ENCODE results near the gene AHSG. TPM values are rescaled to one million over a fixed set of nuclear protein-coding genes. Genes with fewer than 3 reads are reported as not detected.

The AHSG gene
- total RNA-seq, 2 experiments from 2014 or later: not detected

- H3K36me3 Mint-ChIP-seq (ENCODE audit: low read depth): no peaks in the 10 kb centered on the region
- no peak overlapping the region for H3K27ac Mint-ChIP-seq
- ATAC-seq (ENCODE audit: poor library complexity) (no peak), DNase-seq (no peak)
- H3K36me3 ChIP-seq (ENCODE audit: insufficient read depth, low read length): no peaks in the 10 kb centered on the region
- POLR2A ChIA-PET: no interaction called here
- CTCF ChIA-PET: interaction anchor here (1.1 kb wide), 1 partner anchor 16 kb away, joined by 3 read pairs; no protein-coding TSS in a partner anchor
- H3K4me3 Mint-ChIP-seq: no peak overlapping the region
- H3K4me1 ChIP-seq (ENCODE audit: insufficient read depth, low read length): no peaks in the 10 kb centered on the region
- no peak for TF ChIP-seq CTCF (IDR thresholded peaks at IDR 0.05)
- H3K27me3 Mint-ChIP-seq: no peaks in the 10 kb centered on the region
- intact Hi-C loops (cut with DNase I, micrococcal nuclease): no loop called here
- H3K4me3 ChIP-seq (ENCODE audit: low read length): no peak overlapping the region
- H3K27ac ChIP-seq (ENCODE audit: low read depth in 1 of 2, low read length in 2 of 2): no peak overlapping the region
- no peaks in the 10 kb centered on the region for H3K27me3 ChIP-seq (ENCODE audit: control insufficient read depth in 1 of 2, insufficient read depth in 2 of 2, low read length in 2 of 2)
- H3K9me3 Mint-ChIP-seq: no peaks in the 10 kb centered on the region
- no peaks in the 10 kb centered on the region for H3K9me3 ChIP-seq (ENCODE audit: control insufficient read depth in 1 of 2, insufficient read depth in 1 of 2, low read length in 2 of 2)
- H3K4me1 Mint-ChIP-seq (ENCODE audit: low read depth): no peaks in the 10 kb centered on the region
Measured at GRCh38 chr3:186599142-186599784, 13.6 kb upstream of the AHSG start.

- intact Hi-C loops (cut with DNase I, micrococcal nuclease): no loop called here
- Mint-ChIP-seq H3K4me3 (no peak overlapping the region), H3K27me3 (no peaks in the 10 kb centered on the region), H3K36me3 (ENCODE audit: low read depth) (no peaks in the 10 kb centered on the region), H3K27ac (no peak overlapping the region), H3K4me1 (ENCODE audit: low read depth) (no peaks in the 10 kb centered on the region), H3K9me3 (no peaks in the 10 kb centered on the region)
- no peak overlapping the region for H3K4me3 ChIP-seq (ENCODE audit: low read length)
- H3K27ac ChIP-seq (ENCODE audit: low read depth in 1 of 2, low read length in 2 of 2): no peak overlapping the region
- ChIA-PET CTCF (interaction anchor here (1.1 kb wide), 1 partner anchor 15 kb away, joined by 3 read pairs; no protein-coding TSS in a partner anchor), POLR2A (no interaction called here)
- no peaks in the 10 kb centered on the region for H3K4me1 ChIP-seq (ENCODE audit: insufficient read depth, low read length)
- ATAC-seq (ENCODE audit: poor library complexity) (no peak), DNase-seq (no peak)
- H3K9me3 ChIP-seq (ENCODE audit: control insufficient read depth in 1 of 2, insufficient read depth in 1 of 2, low read length in 2 of 2): no peaks in the 10 kb centered on the region
- no peaks in the 10 kb centered on the region for H3K27me3 ChIP-seq (ENCODE audit: control insufficient read depth in 1 of 2, insufficient read depth in 2 of 2, low read length in 2 of 2)
- no peaks in the 10 kb centered on the region for H3K36me3 ChIP-seq (ENCODE audit: insufficient read depth, low read length)
- no peak for TF ChIP-seq CTCF (IDR thresholded peaks at IDR 0.05)
Measured at GRCh38 chr3:186599785-186600166, 13.1 kb upstream of the AHSG start.

GRCh38 chr3:186600896-186601295 is 12.0 kb upstream of the AHSG start:
- no peak overlapping the region for H3K4me3 ChIP-seq (ENCODE audit: low read length)

More at GRCh38 chr3:186600896-186601295, 12.0 kb upstream of the AHSG start:
- intact Hi-C loops (cut with DNase I, micrococcal nuclease): no loop called here
- H3K4me1 Mint-ChIP-seq (ENCODE audit: low read depth): no peaks in the 10 kb centered on the region
- H3K27ac ChIP-seq (ENCODE audit: low read depth in 1 of 2, low read length in 2 of 2): no peak overlapping the region
- H3K27me3 ChIP-seq (ENCODE audit: control insufficient read depth in 1 of 2, insufficient read depth in 2 of 2, low read length in 2 of 2): no peaks in the 10 kb centered on the region
- H3K9me3 ChIP-seq (ENCODE audit: control insufficient read depth in 1 of 2, insufficient read depth in 1 of 2, low read length in 2 of 2): no peaks in the 10 kb centered on the region
- DNase-seq (no peak), ATAC-seq (ENCODE audit: poor library complexity) (no peak)
- H3K9me3 Mint-ChIP-seq: no peaks in the 10 kb centered on the region
- H3K4me1 ChIP-seq (ENCODE audit: insufficient read depth, low read length): no peaks in the 10 kb centered on the region
- H3K27ac Mint-ChIP-seq: no peak overlapping the region
- H3K36me3 Mint-ChIP-seq (ENCODE audit: low read depth): no peaks in the 10 kb centered on the region
- ChIA-PET POLR2A (interaction anchor here (0.6 kb wide), 2 partner anchors 56 to 538 kb away, joined by 3 read pairs; no protein-coding TSS in a partner anchor), CTCF (interaction anchor here (0.8 kb wide), 1 partner anchor 14 kb away, joined by 3 read pairs; no protein-coding TSS in a partner anchor)
- H3K36me3 ChIP-seq (ENCODE audit: insufficient read depth, low read length): no peaks in the 10 kb centered on the region
- TF ChIP-seq CTCF (IDR thresholded peaks at IDR 0.05): no peak
- no peak overlapping the region for H3K4me3 Mint-ChIP-seq
- H3K27me3 Mint-ChIP-seq: no peaks in the 10 kb centered on the region

Data from CD4-positive, alpha-beta T cell (primary cell).